GM06990 (cell line): ENCODE results near the gene DUSP9.

Experiments used
- DNase-seq: peaks from one replicate; pipeline ENCODE4 v3.0.0-alpha.2; 2011; ENCODE audit not compliant: insufficient read length; ENCODE audit errors: extremely low read depth
- H3K27me3 ChIP-seq: replicated peaks from 2 replicates; pipeline ENCODE4 v1.6.0; 2011; ENCODE audit warnings: low read length; ENCODE audit not compliant: control insufficient read depth, insufficient read depth
- H3K36me3 ChIP-seq: 2 replicates; pipeline ENCODE4 v1.5.1; 2011; ENCODE audit warnings: low read length; ENCODE audit not compliant: control insufficient read depth, insufficient read depth
- H3K4me3 ChIP-seq: replicated peaks from 2 replicates; pipeline ENCODE4 v1.5.1; 2011; ENCODE audit warnings: low read depth, mild to moderate bottlenecking, control low read depth, low read length
- TF ChIP-seq, protein P1 (sequence below): IDR thresholded peaks from 2 replicates; pipeline ENCODE4 v1.5.1; 2011; ENCODE audit warnings: low read length, control low read depth, mild to moderate bottlenecking, inconsistent platforms; ENCODE audit not compliant: insufficient read depth, poor library complexity, severe bottlenecking

The DUSP9 gene, protein sequence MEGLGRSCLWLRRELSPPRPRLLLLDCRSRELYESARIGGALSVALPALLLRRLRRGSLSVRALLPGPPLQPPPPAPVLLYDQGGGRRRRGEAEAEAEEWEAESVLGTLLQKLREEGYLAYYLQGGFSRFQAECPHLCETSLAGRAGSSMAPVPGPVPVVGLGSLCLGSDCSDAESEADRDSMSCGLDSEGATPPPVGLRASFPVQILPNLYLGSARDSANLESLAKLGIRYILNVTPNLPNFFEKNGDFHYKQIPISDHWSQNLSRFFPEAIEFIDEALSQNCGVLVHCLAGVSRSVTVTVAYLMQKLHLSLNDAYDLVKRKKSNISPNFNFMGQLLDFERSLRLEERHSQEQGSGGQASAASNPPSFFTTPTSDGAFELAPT

DNA sequence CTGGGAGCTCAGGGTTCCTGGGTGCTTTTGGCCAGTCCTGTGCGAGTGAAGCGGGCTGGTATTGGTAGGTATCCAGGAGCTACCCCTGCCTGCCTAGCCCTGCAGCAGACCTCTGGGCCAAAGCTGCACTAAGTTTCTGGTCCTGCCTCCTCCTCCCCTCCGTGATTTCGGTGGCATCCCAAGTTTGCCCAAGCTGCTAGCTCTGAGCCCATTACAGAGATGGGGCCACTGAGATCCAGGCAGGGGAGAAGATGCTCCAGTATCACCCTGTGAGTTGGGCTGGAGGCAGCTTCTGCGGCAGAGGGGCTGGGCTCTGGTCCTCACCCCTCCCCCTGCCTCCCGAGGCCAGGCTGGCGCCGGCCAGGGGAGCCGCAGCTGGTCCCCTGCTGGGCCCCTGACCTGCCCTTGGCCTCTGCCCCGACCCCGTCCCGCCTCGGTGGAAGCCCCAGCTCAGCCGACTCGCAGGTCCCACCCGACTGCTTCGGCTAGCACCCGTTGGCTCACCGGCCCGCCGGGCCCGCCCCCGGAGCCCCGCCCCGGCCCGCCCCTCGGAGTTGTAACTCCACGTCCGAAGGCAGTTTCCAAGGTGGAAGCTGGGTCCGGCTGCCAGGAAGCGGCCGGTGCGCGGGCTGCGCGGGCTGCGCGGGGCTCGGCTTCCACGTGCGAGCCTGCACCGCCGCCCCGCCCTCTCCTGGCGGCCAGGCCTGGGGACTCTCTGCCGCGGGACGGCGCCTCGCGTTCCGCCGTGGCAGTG lies at the start of gene DUSP9:
DUSP9 (plus strand) TSS at position 584 of the 754 bp plus-strand sequence. CDS start 751 bp downstream, outside the sequence.
- TF ChIP-seq, protein P1, sequence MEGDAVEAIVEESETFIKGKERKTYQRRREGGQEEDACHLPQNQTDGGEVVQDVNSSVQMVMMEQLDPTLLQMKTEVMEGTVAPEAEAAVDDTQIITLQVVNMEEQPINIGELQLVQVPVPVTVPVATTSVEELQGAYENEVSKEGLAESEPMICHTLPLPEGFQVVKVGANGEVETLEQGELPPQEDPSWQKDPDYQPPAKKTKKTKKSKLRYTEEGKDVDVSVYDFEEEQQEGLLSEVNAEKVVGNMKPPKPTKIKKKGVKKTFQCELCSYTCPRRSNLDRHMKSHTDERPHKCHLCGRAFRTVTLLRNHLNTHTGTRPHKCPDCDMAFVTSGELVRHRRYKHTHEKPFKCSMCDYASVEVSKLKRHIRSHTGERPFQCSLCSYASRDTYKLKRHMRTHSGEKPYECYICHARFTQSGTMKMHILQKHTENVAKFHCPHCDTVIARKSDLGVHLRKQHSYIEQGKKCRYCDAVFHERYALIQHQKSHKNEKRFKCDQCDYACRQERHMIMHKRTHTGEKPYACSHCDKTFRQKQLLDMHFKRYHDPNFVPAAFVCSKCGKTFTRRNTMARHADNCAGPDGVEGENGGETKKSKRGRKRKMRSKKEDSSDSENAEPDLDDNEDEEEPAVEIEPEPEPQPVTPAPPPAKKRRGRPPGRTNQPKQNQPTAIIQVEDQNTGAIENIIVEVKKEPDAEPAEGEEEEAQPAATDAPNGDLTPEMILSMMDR: no peak
- Histone ChIP-seq H3K36me3 (no peaks in the 10 kb centered on the region), H3K4me3 (no peak within 1 kb of the TSS), H3K27me3 (no peaks in the 10 kb centered on the region; the same call in 1 of the 2 replicates)
- no peak for DNase-seq

DNA sequence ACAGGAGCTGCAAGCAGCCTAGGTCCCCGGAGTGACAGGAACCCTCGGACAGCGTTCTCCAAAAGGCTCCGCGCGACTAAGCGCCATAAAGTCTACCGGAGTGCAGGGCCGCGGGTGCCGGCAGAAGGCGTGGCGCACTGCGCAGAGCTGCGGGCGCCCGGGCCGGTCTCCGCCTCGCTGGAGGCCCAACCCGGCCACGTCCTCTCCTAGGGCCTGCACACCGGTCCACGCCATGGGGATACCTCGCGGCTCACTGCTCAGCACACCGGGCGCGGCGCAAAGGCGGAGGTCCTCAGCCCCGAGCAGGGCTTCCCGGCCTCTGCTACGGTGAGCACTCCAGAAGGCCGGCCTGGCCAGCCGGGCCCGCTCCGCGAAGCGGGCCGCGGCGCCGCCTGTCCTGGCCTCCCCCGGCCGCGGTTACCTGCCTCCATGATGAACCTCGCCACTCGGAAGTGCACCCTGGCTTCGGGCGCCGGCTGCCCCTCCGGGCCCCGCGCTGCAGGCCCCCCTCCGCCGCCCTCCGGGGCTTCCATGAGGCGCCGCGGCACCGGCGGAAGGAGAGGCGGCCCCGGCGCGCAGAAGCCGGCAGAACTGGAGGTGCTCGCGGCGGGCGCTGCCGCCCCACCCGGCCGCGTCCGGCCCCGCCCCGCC lies 48.3 kb upstream of the DUSP9 start, which contains the start of gene CCNQ:
CCNQ (minus strand) TSS at position 599 of the 651 bp plus-strand sequence; CDS start at position 533, 66 bp downstream.
- no peaks in the 10 kb centered on the region for H3K27me3 ChIP-seq
- peaks cover 2% of the 10 kb centered on the region; the same call in 1 of the 2 replicates for H3K36me3 ChIP-seq
- DNase-seq: peak; percentile 70
- TF ChIP-seq, protein P1: no peak
- H3K4me3 ChIP-seq: peak within 1 kb of the TSS; percentile 75

DNA sequence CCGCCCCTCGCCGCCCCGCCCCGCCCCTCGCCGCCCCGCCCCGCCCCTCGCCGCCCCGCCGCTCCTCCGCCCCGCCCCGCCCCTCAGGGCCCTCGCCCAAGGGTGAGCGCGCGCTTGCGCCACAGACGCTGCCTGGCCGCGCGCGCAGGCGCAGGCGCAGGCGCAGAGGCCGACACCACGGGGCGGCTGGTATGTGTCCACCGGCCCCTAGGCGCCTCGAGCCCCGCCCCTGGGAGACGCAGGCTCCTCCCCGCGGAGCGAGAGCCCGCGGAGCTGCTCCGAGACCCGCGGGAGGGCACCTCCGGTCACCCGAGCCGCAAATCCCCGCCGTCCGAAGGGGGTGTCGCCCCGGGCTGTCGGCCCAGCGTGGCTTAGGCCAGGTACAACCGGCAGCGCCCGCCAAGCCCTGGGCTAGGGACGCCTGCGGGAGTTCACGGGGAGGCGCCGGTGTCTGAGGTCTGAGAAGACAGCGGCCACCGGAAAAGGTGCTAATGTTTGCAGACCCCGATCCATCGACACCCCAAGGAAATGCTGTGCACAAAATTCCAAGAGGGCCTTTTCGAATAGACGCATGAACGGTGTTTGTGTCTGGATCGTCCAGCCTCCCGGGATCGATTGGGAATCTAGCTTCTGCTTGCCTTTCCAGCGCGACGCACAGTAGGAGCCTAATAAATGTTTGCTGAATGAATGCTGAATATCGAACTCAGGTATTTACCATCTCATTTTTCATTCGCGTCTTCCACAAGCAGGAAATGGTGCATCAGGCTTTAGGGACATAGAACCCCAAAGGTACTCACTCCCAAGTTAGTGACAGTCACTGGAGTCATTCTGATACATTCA lies 47.6 kb upstream of the DUSP9 start:
- H3K27me3 ChIP-seq: no peaks in the 10 kb centered on the region
- DNase-seq: peak; percentile 95
- peak overlapping the region; percentile 68 for H3K4me3 ChIP-seq
- no peaks in the 10 kb centered on the region for H3K36me3 ChIP-seq
- TF ChIP-seq, protein P1: no peak

GRCh38 chrX:153600032-153600373 lies 47.0 kb upstream of the DUSP9 start:
- TF ChIP-seq, protein P1: no peak
- DNase-seq: no peak
- no peaks in the 10 kb centered on the region for H3K36me3 ChIP-seq
- peak overlapping the region; percentile 68 for H3K4me3 ChIP-seq
- no peaks in the 10 kb centered on the region for H3K27me3 ChIP-seq

- H3K4me3 ChIP-seq: no peak overlapping the region
- no peaks in the 10 kb centered on the region for H3K27me3 ChIP-seq
- DNase-seq: no peak
- TF ChIP-seq, protein P1: no peak
- no peaks in the 10 kb centered on the region for H3K36me3 ChIP-seq
Observed at GRCh38 chrX:153600921-153601320, 46.1 kb upstream of the DUSP9 start.
